ENCODE data around the gene MFAP2.

- TF ChIP-seq SNAI2 (CRISPR knock-in tag; IDR thresholded peaks at IDR 0.05) (no peak), ZFP30 (CRISPR knock-in tag; IDR thresholded peaks at IDR 0.05) (no peak), ZC3H10 (CRISPR knock-in tag; IDR thresholded peaks at IDR 0.05) (no peak), PATZ1 (CRISPR knock-in tag; IDR thresholded peaks at IDR 0.05; ENCODE audit: borderline replicate concordance) (no peak), BACH2 (CRISPR knock-in tag; IDR thresholded peaks at IDR 0.05; ENCODE audit: borderline replicate concordance) (no peak), GLIS3 (CRISPR knock-in tag; IDR thresholded peaks at IDR 0.05) (no peak), CREB5 (CRISPR knock-in tag; IDR thresholded peaks at IDR 0.05; ENCODE audit: low read depth) (no peak), ARNTL (CRISPR knock-in tag; IDR thresholded peaks at IDR 0.05; ENCODE audit: borderline replicate concordance, low read depth) (no peak), ZFP3 (CRISPR knock-in tag; IDR thresholded peaks at IDR 0.05) (no peak)
Observed at GRCh38 chr1:16978567-16979474, 1.6 kb downstream of the MFAP2 start.
